AG09319 (cell line): ENCODE results near the gene LYPD6.

Experiments used
- DNase-seq: peaks from one replicate; pipeline ENCODE4 v3.0.0-alpha.2; 2010; ENCODE audit warnings: low read depth; ENCODE audit errors: extremely low read depth
- CTCF ChIP-seq: IDR thresholded peaks from 2 replicates; pipeline ENCODE4 v1.5.1; 2011; ENCODE audit warnings: low read depth, mild to moderate bottlenecking, inconsistent platforms, low read length, moderate library complexity

LYPD6 gene

GRCh38 chr2:149364839-149365238 lies 34.5 kb downstream of the LYPD6 start:
- TF ChIP-seq CTCF: no peak
- no peak for DNase-seq

GRCh38 chr2:149365931-149366583 lies 35.7 kb downstream of the LYPD6 start:
- no peak for DNase-seq
- no peak for TF ChIP-seq CTCF

GRCh38 chr2:149370061-149370775 lies 39.8 kb downstream of the LYPD6 start:
- no peak for DNase-seq
- TF ChIP-seq CTCF: no peak

- no peak for DNase-seq
- no peak for TF ChIP-seq CTCF
Measured at GRCh38 chr2:149371476-149371875, 41.1 kb downstream of the LYPD6 start.

GRCh38 chr2:149375801-149376361 lies 45.5 kb downstream of the LYPD6 start:
- TF ChIP-seq CTCF: no peak
- DNase-seq: no peak

- no peak for TF ChIP-seq CTCF
- no peak for DNase-seq
Measured at GRCh38 chr2:149380205-149380604, 49.8 kb downstream of the LYPD6 start.

- no peak for TF ChIP-seq CTCF
- DNase-seq: peak; percentile 54
Measured at GRCh38 chr2:149383340-149383739, 53.0 kb downstream of the LYPD6 start.
